ENCODE measurements around the gene MT1M.

MT1M gene

DNA sequence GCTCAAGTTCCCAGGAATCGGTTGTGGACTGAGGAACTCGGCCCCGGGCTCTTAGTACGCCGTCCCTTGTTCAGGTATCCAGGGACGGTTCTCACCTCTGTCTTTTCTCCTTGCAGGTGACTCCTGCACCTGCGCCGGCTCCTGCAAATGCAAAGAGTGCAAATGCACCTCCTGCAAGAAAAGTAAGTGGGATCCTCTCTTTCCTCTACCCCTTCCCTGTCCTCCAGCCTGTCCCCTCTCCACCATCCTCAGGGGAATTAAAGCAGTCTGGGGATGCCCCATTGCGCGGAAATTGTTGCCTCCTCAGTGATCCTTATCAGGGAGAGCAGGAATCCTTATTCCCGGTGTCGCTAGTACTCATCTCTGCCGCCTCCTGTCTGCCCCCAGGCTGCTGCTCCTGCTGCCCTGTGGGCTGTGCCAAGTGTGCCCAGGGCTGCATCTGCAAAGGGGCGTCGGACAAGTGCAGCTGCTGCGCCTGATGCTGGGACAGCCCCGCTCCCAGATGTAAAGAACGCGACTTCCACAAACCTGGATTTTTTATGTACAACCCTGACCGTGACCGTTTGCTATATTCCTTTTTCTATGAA lies 23.5 kb upstream of the MT1M start:
- Histone ChIP-seq H3K9me2 (replicated peaks; ENCODE audit: insufficient read depth, low read length) (no peaks in the 10 kb centered on the region), H3K4me3 (ENCODE audit: insufficient read depth, low read length, poor library complexity, severe bottlenecking) (peak overlapping the region; percentile 45), H3K9me3 (ENCODE audit: insufficient read depth, low read length) (no peaks in the 10 kb centered on the region), H3K36me3 (ENCODE audit: low read length) (no peaks in the 10 kb centered on the region), H3K4me2 (ENCODE audit: low read depth, low read length, poor library complexity, severe bottlenecking) (peak overlapping the region; percentile 75), H3F3A (ENCODE audit: insufficient read depth) (no peaks in the 10 kb centered on the region), H4K20me1 (ENCODE audit: low read depth, low read length) (no peaks in the 10 kb centered on the region), H2AFZ (ENCODE audit: low read depth, low read length, severe bottlenecking) (peak overlapping the region; percentile 55), H3K79me2 (ENCODE audit: insufficient read depth, low read length) (no peaks in the 10 kb centered on the region), H3K9ac (ENCODE audit: low read length) (peak overlapping the region; percentile 45), H3K27ac (ENCODE audit: low read depth, low read length) (no peak overlapping the region), H3K27me3 (ENCODE audit: low read length) (no peaks in the 10 kb centered on the region)
- TF ChIP-seq, protein P1, sequence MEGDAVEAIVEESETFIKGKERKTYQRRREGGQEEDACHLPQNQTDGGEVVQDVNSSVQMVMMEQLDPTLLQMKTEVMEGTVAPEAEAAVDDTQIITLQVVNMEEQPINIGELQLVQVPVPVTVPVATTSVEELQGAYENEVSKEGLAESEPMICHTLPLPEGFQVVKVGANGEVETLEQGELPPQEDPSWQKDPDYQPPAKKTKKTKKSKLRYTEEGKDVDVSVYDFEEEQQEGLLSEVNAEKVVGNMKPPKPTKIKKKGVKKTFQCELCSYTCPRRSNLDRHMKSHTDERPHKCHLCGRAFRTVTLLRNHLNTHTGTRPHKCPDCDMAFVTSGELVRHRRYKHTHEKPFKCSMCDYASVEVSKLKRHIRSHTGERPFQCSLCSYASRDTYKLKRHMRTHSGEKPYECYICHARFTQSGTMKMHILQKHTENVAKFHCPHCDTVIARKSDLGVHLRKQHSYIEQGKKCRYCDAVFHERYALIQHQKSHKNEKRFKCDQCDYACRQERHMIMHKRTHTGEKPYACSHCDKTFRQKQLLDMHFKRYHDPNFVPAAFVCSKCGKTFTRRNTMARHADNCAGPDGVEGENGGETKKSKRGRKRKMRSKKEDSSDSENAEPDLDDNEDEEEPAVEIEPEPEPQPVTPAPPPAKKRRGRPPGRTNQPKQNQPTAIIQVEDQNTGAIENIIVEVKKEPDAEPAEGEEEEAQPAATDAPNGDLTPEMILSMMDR (IDR thresholded peaks at IDR 0.05; ENCODE audit: insufficient read depth, low read length, poor library complexity, severe bottlenecking) = no peak
- no peak for TF ChIP-seq EZH2phosphoT487 (conservative IDR thresholded peaks at IDR 0.05; ENCODE audit: low read length)

DNA sequence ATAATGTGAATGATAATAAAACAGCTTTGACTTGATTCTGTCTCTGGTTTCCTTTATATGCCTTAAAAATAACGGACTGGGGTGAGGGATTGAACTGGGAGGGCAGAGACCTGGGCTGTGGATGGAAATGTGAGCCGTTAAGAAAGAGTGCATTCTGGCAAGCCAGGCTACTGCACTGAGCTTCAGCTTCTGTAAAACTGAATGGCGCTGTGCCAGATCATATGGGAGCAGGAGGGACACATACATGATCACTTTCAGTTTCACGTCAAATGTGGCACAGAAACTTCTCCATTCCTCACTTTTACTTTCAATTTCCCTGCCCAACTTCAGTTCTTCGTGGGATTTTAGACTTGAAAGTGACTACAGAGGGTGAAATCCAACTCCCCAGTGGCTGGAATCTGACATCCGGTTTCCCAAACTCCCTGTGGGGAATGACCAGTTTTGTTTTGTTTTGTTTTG lies 23.0 kb upstream of the MT1M start:
- Histone ChIP-seq H2AFZ (ENCODE audit: low read depth, low read length, severe bottlenecking) (no peak overlapping the region), H3K9me2 (replicated peaks; ENCODE audit: insufficient read depth, low read length) (no peaks in the 10 kb centered on the region), H3K4me2 (ENCODE audit: low read depth, low read length, poor library complexity, severe bottlenecking) (peak overlapping the region; percentile 75), H3K36me3 (ENCODE audit: low read length) (no peaks in the 10 kb centered on the region), H3K9ac (ENCODE audit: low read length) (0 out of 2 replicates have a peak overlapping the region, but pooled peaks have one; percentile 45), H3K27me3 (ENCODE audit: low read length) (no peaks in the 10 kb centered on the region), H3K79me2 (ENCODE audit: insufficient read depth, low read length) (no peaks in the 10 kb centered on the region), H3K27ac (ENCODE audit: low read depth, low read length) (no peak overlapping the region), H3K4me3 (ENCODE audit: insufficient read depth, low read length, poor library complexity, severe bottlenecking) (peak overlapping the region; percentile 45), H3K9me3 (ENCODE audit: insufficient read depth, low read length) (no peaks in the 10 kb centered on the region), H4K20me1 (ENCODE audit: low read depth, low read length) (no peaks in the 10 kb centered on the region), H3F3A (ENCODE audit: insufficient read depth) (no peaks in the 10 kb centered on the region)
- TF ChIP-seq EZH2phosphoT487 (conservative IDR thresholded peaks at IDR 0.05; ENCODE audit: low read length) = no peak
- TF ChIP-seq, protein P1 (IDR thresholded peaks at IDR 0.05; ENCODE audit: insufficient read depth, low read length, poor library complexity, severe bottlenecking) = no peak

DNA sequence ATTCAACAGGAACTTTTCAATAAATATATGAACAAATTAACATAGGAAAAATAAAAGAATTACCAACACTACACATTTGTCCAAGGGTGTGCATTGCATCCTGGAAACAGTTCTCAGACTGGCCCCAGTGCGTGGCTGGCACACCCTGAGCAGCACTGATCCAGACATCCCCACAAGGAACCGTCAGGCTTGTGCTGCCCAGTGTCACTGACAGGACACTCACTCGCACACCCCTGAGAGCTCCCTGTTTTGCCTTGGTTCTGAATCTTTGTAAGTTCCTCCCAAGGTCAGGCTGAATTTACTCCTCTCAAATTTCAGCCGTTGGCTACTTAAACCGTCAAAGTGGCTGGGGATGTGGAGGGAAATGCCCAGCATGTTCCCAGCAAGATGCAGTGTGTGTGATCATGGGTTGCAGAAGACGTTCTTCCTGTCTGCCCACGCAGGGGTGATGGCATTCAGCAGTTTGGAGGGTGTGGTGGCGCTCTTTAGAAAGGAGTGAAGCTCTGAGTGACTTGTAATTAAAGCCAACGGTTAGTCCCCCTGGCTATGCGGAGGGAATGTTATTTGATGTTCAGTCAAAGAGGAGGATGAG lies 22.3 kb upstream of the MT1M start:
- H4K20me1 ChIP-seq (ENCODE audit: low read depth, low read length) = no peaks in the 10 kb centered on the region
- no peaks in the 10 kb centered on the region for H3K9me3 ChIP-seq (ENCODE audit: insufficient read depth, low read length)
- H3K36me3 ChIP-seq (ENCODE audit: low read length) = no peaks in the 10 kb centered on the region
- H3K9me2 ChIP-seq (replicated peaks; ENCODE audit: insufficient read depth, low read length) = no peaks in the 10 kb centered on the region
- H3K4me2 ChIP-seq (ENCODE audit: low read depth, low read length, poor library complexity, severe bottlenecking) = peak overlapping the region; percentile 75
- TF ChIP-seq EZH2phosphoT487 (conservative IDR thresholded peaks at IDR 0.05; ENCODE audit: low read length) = no peak
- TF ChIP-seq, protein P1 (IDR thresholded peaks at IDR 0.05; ENCODE audit: insufficient read depth, low read length, poor library complexity, severe bottlenecking) = no peak
- no peaks in the 10 kb centered on the region for H3K79me2 ChIP-seq (ENCODE audit: insufficient read depth, low read length)
- H3K27me3 ChIP-seq (ENCODE audit: low read length) = no peaks in the 10 kb centered on the region
- no peak overlapping the region for H3K27ac ChIP-seq (ENCODE audit: low read depth, low read length)
- H3K9ac ChIP-seq (ENCODE audit: low read length) = no peak overlapping the region
- no peaks in the 10 kb centered on the region for H3F3A ChIP-seq (ENCODE audit: insufficient read depth)
- no peak overlapping the region for H2AFZ ChIP-seq (ENCODE audit: low read depth, low read length, severe bottlenecking)
- no peak overlapping the region for H3K4me3 ChIP-seq (ENCODE audit: insufficient read depth, low read length, poor library complexity, severe bottlenecking)
